ENCODE data around the gene AIF1L. TPM values are rescaled to one million over a fixed set of nuclear protein-coding genes. Genes with fewer than 3 reads are reported as not detected.
A peak's percentile ranks its signal among the peaks of the same experiment; 100 is the strongest.

AIF1L gene
- total RNA-seq, 3 donors from 2014 or later: 12.5 to 33.8 (median 22.5) TPM

DNA sequence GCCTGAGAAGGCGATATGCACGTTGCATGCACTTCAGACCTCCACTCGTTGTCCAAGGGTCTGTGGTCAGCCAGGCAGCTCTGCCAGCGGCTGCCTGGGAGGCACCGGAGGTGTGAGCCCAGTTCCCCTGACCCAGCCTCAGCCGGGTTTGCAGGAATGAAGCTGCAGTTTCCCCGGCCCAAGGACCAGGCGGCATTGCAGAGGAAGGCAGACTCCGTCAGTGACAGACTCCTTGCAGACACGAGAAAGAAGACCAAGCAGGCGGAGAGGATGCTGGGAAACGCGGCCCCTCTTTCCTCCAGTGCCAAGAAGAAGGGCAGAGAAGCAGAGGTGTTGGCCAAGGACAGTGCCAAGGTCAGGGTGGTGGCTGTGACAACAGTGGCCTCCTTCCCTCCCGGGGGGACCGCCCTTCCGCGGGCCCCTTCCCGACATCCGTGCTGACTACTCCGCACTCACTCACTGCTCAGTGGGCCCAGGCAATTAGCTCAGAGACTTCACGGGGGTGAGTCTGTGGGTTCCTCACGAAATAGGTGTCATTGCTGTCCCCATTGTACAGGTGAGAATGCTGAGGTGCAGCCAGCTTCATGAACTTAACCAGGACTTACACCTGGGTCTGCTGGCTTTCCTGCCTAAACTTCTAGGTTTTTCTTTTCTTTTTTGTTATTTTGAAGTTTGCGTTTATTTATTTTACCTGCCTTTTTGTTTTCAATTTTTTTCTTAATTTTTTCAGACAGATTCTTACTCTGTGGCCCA lies 10.8 kb upstream of the AIF1L start:
- intact Hi-C loops (cut with DNase I; ENCODE audit: low total_unique reads): no loop called here
- DNase-seq (ENCODE audit: low spot score in 2 of 2): no peak
- H3K4me1 ChIP-seq: no peaks in the 10 kb centered on the region
- H3K36me3 ChIP-seq: no peaks in the 10 kb centered on the region
- no peak overlapping the region for H3K4me3 ChIP-seq
- H3K27me3 ChIP-seq: no peaks in the 10 kb centered on the region
- no peak overlapping the region for H3K27ac ChIP-seq
- H3K9me3 ChIP-seq: no peaks in the 10 kb centered on the region
- no peak for TF ChIP-seq POLR2AphosphoS5 (IDR thresholded peaks at IDR 0.05)
- TF ChIP-seq POLR2A (IDR thresholded peaks at IDR 0.05): no peak
- TF ChIP-seq, protein P1, sequence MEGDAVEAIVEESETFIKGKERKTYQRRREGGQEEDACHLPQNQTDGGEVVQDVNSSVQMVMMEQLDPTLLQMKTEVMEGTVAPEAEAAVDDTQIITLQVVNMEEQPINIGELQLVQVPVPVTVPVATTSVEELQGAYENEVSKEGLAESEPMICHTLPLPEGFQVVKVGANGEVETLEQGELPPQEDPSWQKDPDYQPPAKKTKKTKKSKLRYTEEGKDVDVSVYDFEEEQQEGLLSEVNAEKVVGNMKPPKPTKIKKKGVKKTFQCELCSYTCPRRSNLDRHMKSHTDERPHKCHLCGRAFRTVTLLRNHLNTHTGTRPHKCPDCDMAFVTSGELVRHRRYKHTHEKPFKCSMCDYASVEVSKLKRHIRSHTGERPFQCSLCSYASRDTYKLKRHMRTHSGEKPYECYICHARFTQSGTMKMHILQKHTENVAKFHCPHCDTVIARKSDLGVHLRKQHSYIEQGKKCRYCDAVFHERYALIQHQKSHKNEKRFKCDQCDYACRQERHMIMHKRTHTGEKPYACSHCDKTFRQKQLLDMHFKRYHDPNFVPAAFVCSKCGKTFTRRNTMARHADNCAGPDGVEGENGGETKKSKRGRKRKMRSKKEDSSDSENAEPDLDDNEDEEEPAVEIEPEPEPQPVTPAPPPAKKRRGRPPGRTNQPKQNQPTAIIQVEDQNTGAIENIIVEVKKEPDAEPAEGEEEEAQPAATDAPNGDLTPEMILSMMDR (IDR thresholded peaks at IDR 0.05): no peak

DNA sequence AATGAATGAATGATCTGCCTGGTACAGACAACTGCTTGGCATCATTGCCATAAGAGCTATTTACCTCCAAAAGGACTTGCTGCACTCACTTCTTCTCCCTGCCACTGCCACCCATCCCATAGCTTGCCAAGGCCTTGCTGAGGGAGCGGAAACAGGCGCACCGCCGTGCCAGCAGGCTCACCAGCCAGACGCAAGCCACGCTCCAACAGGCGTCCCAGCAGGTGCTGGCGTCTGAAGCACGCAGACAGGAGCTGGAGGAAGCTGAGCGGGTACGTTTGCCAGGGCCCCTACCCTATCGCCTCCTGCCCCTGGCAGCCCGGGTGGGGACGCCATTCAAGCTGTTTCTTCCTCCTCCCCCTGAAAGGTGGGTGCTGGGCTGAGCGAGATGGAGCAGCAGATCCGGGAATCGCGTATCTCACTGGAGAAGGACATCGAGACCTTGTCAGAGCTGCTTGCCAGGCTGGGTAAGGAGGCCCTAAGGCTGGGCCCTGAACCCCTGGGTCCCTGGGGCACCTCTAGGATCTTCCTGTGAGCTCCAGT lies 8.9 kb upstream of the AIF1L start:
- Histone ChIP-seq H3K27ac (no peak overlapping the region), H3K27me3 (no peaks in the 10 kb centered on the region), H3K4me3 (no peak overlapping the region), H3K36me3 (no peaks in the 10 kb centered on the region), H3K9me3 (no peaks in the 10 kb centered on the region), H3K4me1 (no peaks in the 10 kb centered on the region)
- intact Hi-C loops (cut with DNase I; ENCODE audit: low total_unique reads): no loop called here
- DNase-seq (ENCODE audit: low spot score in 2 of 2): no peak
- TF ChIP-seq, protein P1 (IDR thresholded peaks at IDR 0.05): no peak
- TF ChIP-seq POLR2A (IDR thresholded peaks at IDR 0.05): no peak
- no peak for TF ChIP-seq POLR2AphosphoS5 (IDR thresholded peaks at IDR 0.05)

DNA sequence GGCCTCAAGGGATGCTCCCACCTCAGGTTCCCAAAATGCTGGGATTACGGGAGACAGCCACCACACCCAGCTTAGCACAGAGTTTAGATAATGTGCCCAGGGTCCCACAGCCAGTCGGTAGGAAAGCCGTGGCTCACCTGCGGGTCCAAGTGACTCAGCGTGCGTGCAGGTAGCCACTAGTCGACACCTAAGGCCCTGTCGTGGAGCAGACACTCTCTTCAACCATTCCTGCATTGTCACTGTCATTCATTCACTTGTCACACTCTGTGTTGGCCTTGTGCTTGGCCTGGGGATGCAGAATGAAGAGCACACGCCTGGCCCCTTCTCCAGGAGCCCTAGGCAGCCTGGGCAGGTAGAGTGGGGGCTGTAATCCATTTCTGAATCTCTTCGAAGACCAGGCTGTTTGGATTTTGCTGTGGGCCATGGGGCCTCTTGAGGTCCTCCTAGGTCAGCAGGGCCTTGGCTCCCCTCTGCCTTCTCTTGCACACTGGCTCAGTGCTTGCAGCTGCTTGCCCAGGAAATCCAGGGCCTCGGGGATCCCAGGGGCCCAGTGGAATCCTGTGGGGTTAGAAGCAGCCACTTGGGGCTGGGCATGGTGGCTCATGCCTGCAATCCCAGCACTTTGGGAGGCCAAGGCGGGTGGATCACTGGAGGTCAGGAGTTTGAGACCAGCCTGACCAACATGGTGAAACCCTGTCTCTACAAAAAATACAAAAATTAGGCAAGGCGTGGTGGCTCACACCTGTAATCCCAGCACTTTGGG lies 6.1 kb upstream of the AIF1L start:
- intact Hi-C loops (cut with DNase I; ENCODE audit: low total_unique reads): no loop called here
- no peak for TF ChIP-seq POLR2AphosphoS5 (IDR thresholded peaks at IDR 0.05)
- TF ChIP-seq, protein P1 (IDR thresholded peaks at IDR 0.05): no peak
- TF ChIP-seq POLR2A (IDR thresholded peaks at IDR 0.05): no peak
- DNase-seq (ENCODE audit: low spot score in 2 of 2): no peak

DNA sequence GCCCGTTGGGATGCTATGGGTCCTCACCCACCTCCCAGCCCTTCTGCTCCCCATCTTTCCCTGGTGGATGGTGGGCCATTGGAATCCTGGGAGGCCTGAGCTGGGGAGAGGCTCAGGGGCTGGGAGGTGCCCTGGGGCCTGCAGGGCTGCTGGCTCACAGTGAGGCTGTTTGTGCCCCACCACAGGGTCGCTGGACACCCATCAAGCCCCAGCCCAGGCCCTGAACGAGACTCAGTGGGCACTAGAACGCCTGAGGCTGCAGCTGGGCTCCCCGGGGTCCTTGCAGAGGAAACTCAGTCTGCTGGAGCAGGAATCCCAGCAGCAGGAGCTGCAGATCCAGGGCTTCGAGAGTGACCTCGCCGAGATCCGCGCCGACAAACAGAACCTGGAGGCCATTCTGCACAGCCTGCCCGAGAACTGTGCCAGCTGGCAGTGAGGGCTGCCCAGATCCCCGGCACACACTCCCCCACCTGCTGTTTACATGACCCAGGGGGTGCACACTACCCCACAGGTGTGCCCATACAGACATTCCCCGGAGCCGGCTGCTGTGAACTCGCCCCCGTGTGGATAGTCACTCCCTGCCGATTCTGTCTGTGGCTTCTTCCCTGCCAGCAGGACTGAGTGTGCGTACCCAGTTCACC lies 4.9 kb upstream of the AIF1L start:
- Histone ChIP-seq H3K4me3 (peak overlapping the region in 1 of 3 donors; percentile 0), H3K9me3 (no peaks in the 10 kb centered on the region), H3K4me1 (no peaks in the 10 kb centered on the region), H3K36me3 (no peaks in the 10 kb centered on the region), H3K27ac (no peak overlapping the region), H3K27me3 (peaks cover 0 to 14% of the 10 kb centered on the region in 2 donors)
- no peak for TF ChIP-seq POLR2A (IDR thresholded peaks at IDR 0.05)
- TF ChIP-seq, protein P1 (IDR thresholded peaks at IDR 0.05): no peak
- TF ChIP-seq POLR2AphosphoS5 (IDR thresholded peaks at IDR 0.05): no peak
- intact Hi-C loops (cut with DNase I; ENCODE audit: low total_unique reads): no loop called here
- DNase-seq (ENCODE audit: low spot score in 2 of 2): no peak

More for the DNA sequence above, 6.1 kb upstream of the AIF1L start:
- H3K27me3 ChIP-seq: peaks cover 0 to 8% of the 10 kb centered on the region in 2 donors
- H3K4me1 ChIP-seq: no peaks in the 10 kb centered on the region
- H3K4me3 ChIP-seq: no peak overlapping the region
- no peak overlapping the region for H3K27ac ChIP-seq
- no peaks in the 10 kb centered on the region for H3K9me3 ChIP-seq
- no peaks in the 10 kb centered on the region for H3K36me3 ChIP-seq

Data from breast epithelium (tissue), 4 donors.